OCI-LY7 (cell line): ENCODE measurements around the gene CSTPP1. TPM values are rescaled to one million over a fixed set of nuclear protein-coding genes. Genes with fewer than 3 reads are reported as not detected.

ENCODE experiments used
- BruUV-seq: library from RNA; stranded (reverse); fragments of 400-500 nt; replicated peaks from 2 replicates; lab custom pipeline; 2021; lab: Mats Ljungman, UMichigan
- CTCF ChIA-PET: fragments of 300-600 bp; sonication (Branson Sonifier 250); formaldehyde crosslinking; loops from one replicate; lab custom pipeline; 2022; ENCODE audit warnings: antibody characterized with exemption; ENCODE audit not compliant: unreplicated experiment; lab: Charles Lee
- POLR2A ChIA-PET: fragments of 300-600 bp; sonication (Branson Sonifier 250); formaldehyde crosslinking; loops from one replicate; lab custom pipeline; 2022; ENCODE audit warnings: antibody characterized with exemption; lab: Charles Lee
- DNase-seq: peaks from one replicate; pipeline ENCODE4 v3.0.0-alpha.2; 2015; ENCODE audit warnings: low spot score
- H2AFZ ChIP-seq: fragments of 200-600 bp; sonication (generic), shearing (Covaris generic); 2 replicates; pipeline ENCODE4 v1.6.1; 2014; ENCODE audit warnings: mild to moderate bottlenecking, antibody characterized with exemption, low read length, moderate library complexity
- H3K27ac ChIP-seq: fragments of 200-600 bp; sonication (generic); 2 replicates; pipeline ENCODE4 v1.5.1; 2014; ENCODE audit warnings: mixed run types, low read depth, mild to moderate bottlenecking, moderate library complexity, low read length, inconsistent platforms; ENCODE audit not compliant: poor library complexity, severe bottlenecking
- H3K36me3 ChIP-seq: fragments of 200-600 bp; sonication (generic); 2 replicates; pipeline ENCODE4 v1.6.1; 2014; ENCODE audit warnings: mild to moderate bottlenecking, antibody characterized with exemption, low read length, moderate library complexity, mixed read lengths; ENCODE audit not compliant: insufficient read depth
- H3K4me1 ChIP-seq: fragments of 200-600 bp; sonication (generic); 2 replicates; pipeline ENCODE4 v1.5.1; 2014; ENCODE audit warnings: mild to moderate bottlenecking, low read length; ENCODE audit not compliant: insufficient read depth, poor library complexity, severe bottlenecking
- H3K4me2 ChIP-seq: fragments of 200-600 bp; sonication (generic); 2 replicates; pipeline ENCODE4 v1.6.1; 2014; ENCODE audit warnings: mild to moderate bottlenecking, low read length
- H3K4me3 ChIP-seq: fragments of 200-600 bp; sonication (generic); 2 replicates; pipeline ENCODE4 v1.5.1; 2014; ENCODE audit warnings: mild to moderate bottlenecking, low read depth, low read length; ENCODE audit not compliant: poor library complexity, severe bottlenecking
- H3K79me2 ChIP-seq: fragments of 200-600 bp; sonication (generic); 2 replicates; pipeline ENCODE4 v1.6.1; 2016; ENCODE audit warnings: low read depth, mild to moderate bottlenecking, low read length, moderate library complexity, mixed read lengths; ENCODE audit not compliant: insufficient read depth
- H3K9me2 ChIP-seq: fragments of 200-600 bp; sonication (generic); 2 replicates; pipeline ENCODE4 v1.6.1; 2016; ENCODE audit warnings: mild to moderate bottlenecking, low read length, mixed read lengths; ENCODE audit not compliant: insufficient read depth
- H3K9me3 ChIP-seq: fragments of 200-600 bp; sonication (generic); 2 replicates; pipeline ENCODE4 v1.6.1; 2014; ENCODE audit warnings: mild to moderate bottlenecking, mixed run types, low read length, mixed read lengths
- H4K20me1 ChIP-seq: fragments of 200-600 bp; sonication (generic); 2 replicates; pipeline ENCODE4 v1.6.1; 2014; ENCODE audit warnings: mild to moderate bottlenecking, antibody characterized with exemption, low read length, moderate library complexity, mixed read lengths; ENCODE audit not compliant: insufficient read depth
- EZH2phosphoT487 ChIP-seq: fragments of 200-600 bp; sonication (generic); IDR thresholded peaks from 2 replicates; pipeline ENCODE4 v1.6.1; 2018; ENCODE audit warnings: low read depth, borderline replicate concordance, mild to moderate bottlenecking, mixed run types, antibody characterized with exemption, low read length, moderate library complexity, mixed read lengths
- intact Hi-C: fragments of 100-400 bp; cut with micrococcal nuclease; formaldehyde crosslinking; loops from one replicate; pipeline ENCODE4 v1.10.0; 2022; ENCODE audit not compliant: unreplicated experiment
- total RNA-seq, 2 experiments: library from RNA; depleted of rRNA in 1 of 2; stranded (reverse); fragments of >200 nt in 1 of 2; shearing (Covaris generic) in 1 of 2; gene quantifications; 2 replicates each; pipeline ENCODE4 v1.2.3, GENCODE V29; 2014 to 2022
- TF ChIP-seq, protein P1 (sequence below): fragments of 200-600 bp; sonication (generic); conservative IDR thresholded peaks from 2 replicates; pipeline ENCODE4 v1.5.1; 2014; ENCODE audit warnings: mild to moderate bottlenecking, antibody characterized with exemption, low read length, moderate library complexity, mixed read lengths

The CSTPP1 gene
- total RNA-seq, 2 experiments from 2014 or later: 39.6 to 43.1 TPM

GRCh38 chr11:46889251-46889650 is 47.3 kb upstream of the CSTPP1 start:
- CTCF ChIA-PET: no interaction called here
- BruUV-seq: no TSS peak

GRCh38 chr11:46889689-46890475 is 46.7 kb upstream of the CSTPP1 start:
- POLR2A ChIA-PET: interaction anchor here (0.5 kb wide), 1 partner anchor 28 kb away, joined by 3 read pairs; no protein-coding TSS in a partner anchor
- no peak overlapping the region for H2AFZ ChIP-seq
- H4K20me1 ChIP-seq: no peaks in the 10 kb centered on the region

More at GRCh38 chr11:46889251-46889650, 47.3 kb upstream of the CSTPP1 start:
- Histone ChIP-seq H3K9me2 (no peaks in the 10 kb centered on the region), H3K36me3 (peaks cover 75% of the 10 kb centered on the region), H3K27ac (no peak overlapping the region), H3K9me3 (no peaks in the 10 kb centered on the region), H3K4me1 (peaks cover 4% of the 10 kb centered on the region), H3K79me2 (no peaks in the 10 kb centered on the region), H4K20me1 (no peaks in the 10 kb centered on the region), H3K4me3 (no peak overlapping the region), H2AFZ (no peak overlapping the region), H3K4me2 (no peak overlapping the region)
- POLR2A ChIA-PET: no interaction called here
- TF ChIP-seq EZH2phosphoT487: no peak
- TF ChIP-seq, protein P1, sequence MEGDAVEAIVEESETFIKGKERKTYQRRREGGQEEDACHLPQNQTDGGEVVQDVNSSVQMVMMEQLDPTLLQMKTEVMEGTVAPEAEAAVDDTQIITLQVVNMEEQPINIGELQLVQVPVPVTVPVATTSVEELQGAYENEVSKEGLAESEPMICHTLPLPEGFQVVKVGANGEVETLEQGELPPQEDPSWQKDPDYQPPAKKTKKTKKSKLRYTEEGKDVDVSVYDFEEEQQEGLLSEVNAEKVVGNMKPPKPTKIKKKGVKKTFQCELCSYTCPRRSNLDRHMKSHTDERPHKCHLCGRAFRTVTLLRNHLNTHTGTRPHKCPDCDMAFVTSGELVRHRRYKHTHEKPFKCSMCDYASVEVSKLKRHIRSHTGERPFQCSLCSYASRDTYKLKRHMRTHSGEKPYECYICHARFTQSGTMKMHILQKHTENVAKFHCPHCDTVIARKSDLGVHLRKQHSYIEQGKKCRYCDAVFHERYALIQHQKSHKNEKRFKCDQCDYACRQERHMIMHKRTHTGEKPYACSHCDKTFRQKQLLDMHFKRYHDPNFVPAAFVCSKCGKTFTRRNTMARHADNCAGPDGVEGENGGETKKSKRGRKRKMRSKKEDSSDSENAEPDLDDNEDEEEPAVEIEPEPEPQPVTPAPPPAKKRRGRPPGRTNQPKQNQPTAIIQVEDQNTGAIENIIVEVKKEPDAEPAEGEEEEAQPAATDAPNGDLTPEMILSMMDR: no peak
- DNase-seq: no peak
- intact Hi-C loops: loop anchor here (1.0 kb wide), 2 partner anchors 264 to 272 kb away; no protein-coding TSS in a partner anchor

More at GRCh38 chr11:46889689-46890475, 46.7 kb upstream of the CSTPP1 start:
- Histone ChIP-seq H3K27ac (peak overlapping the region; percentile 4), H3K4me1 (peaks cover 4% of the 10 kb centered on the region), H3K36me3 (peaks cover 80% of the 10 kb centered on the region), H3K9me3 (no peaks in the 10 kb centered on the region), H3K4me3 (no peak overlapping the region), H3K79me2 (no peaks in the 10 kb centered on the region), H3K9me2 (no peaks in the 10 kb centered on the region), H3K4me2 (no peak overlapping the region)
- peak; percentile 85 for DNase-seq
- BruUV-seq: no TSS peak
- intact Hi-C loops: loop anchor here (1.0 kb wide), 2 partner anchors 263 to 271 kb away; no protein-coding TSS in a partner anchor
- TF ChIP-seq, protein P1: peak; percentile 90
- TF ChIP-seq EZH2phosphoT487: no peak
- CTCF ChIA-PET: no interaction called here
